Measurements from ENCODE around the gene MACROD1. TPM values are rescaled to one million over a fixed set of nuclear protein-coding genes. Genes with fewer than 3 reads are reported as not detected.

The MACROD1 gene
- total RNA-seq, 4 donors from 2014 or later = 10.4 to 31.5 (median 19.5) TPM

GRCh38 chr11:64068705-64069400, 97.1 kb downstream of the MACROD1 start:
- intact Hi-C loops (cut with DNase I) = no loop called here
- 80 to 95% methylated on average over 3 to 10 of the region's 20 CpGs for WGBS, 2 donors
- no peak for TF ChIP-seq CTCF (IDR thresholded peaks at IDR 0.05)
- TF ChIP-seq POLR2A (IDR thresholded peaks at IDR 0.05) = no peak
- no peaks in the 10 kb centered on the region for H3K9me3 ChIP-seq
- peaks cover 0 to 15% (median 0%) of the 10 kb centered on the region in 3 donors for H3K4me1 ChIP-seq
- peaks cover 0 to 3% (median 0%) of the 10 kb centered on the region in 4 donors for H3K27me3 ChIP-seq
- DNase-seq = no peak
- H3K4me3 ChIP-seq = no peak overlapping the region
- H3K27ac ChIP-seq = no peak overlapping the region
- no peaks in the 10 kb centered on the region for H3K36me3 ChIP-seq

- TF ChIP-seq POLR2A (IDR thresholded peaks at IDR 0.05) = no peak
- no peak for TF ChIP-seq CTCF (IDR thresholded peaks at IDR 0.05)
- Histone ChIP-seq H3K4me1 (peaks cover 0 to 15% (median 0%) of the 10 kb centered on the region in 3 donors), H3K27me3 (peaks cover 0 to 4% (median 0%) of the 10 kb centered on the region in 4 donors), H3K4me3 (no peak overlapping the region), H3K27ac (no peak overlapping the region), H3K36me3 (no peaks in the 10 kb centered on the region), H3K9me3 (no peaks in the 10 kb centered on the region)
- no peak for DNase-seq
- 70 to 79% methylated on average over 6 to 9 of the region's 26 CpGs for WGBS, 2 donors
- intact Hi-C loops (cut with DNase I) = no loop called here
These were observed 98.5 kb downstream of the MACROD1 start for GRCh38 chr11:64067230-64067993.

- no peaks in the 10 kb centered on the region for H3K9me3 ChIP-seq
- peaks cover 0 to 21% (median 0%) of the 10 kb centered on the region in 4 donors for H3K27me3 ChIP-seq
- no peaks in the 10 kb centered on the region for H3K36me3 ChIP-seq
- H3K4me3 ChIP-seq = no peak overlapping the region
- no peak overlapping the region for H3K27ac ChIP-seq
- peaks cover 0 to 24% (median 5%) of the 10 kb centered on the region in 3 donors for H3K4me1 ChIP-seq
- no peak for TF ChIP-seq CTCF (IDR thresholded peaks at IDR 0.05)
- TF ChIP-seq POLR2A (IDR thresholded peaks at IDR 0.05) = no peak
- DNase-seq = no peak
- WGBS, 2 donors = 85 to 86% methylated on average over 4 to 10 of the region's 10 CpGs
- intact Hi-C loops (cut with DNase I) = no loop called here
These were observed 100.2 kb downstream of the MACROD1 start for GRCh38 chr11:64065712-64066111.

GRCh38 chr11:64065141-64065465, 100.8 kb downstream of the MACROD1 start:
- Histone ChIP-seq H3K27me3 (peaks cover 0 to 27% (median 0%) of the 10 kb centered on the region in 4 donors), H3K36me3 (no peaks in the 10 kb centered on the region), H3K4me3 (no peak overlapping the region), H3K4me1 (peaks cover 0 to 28% (median 5%) of the 10 kb centered on the region in 3 donors), H3K27ac (peak overlapping the region in 1 of 4 donors; percentile 9), H3K9me3 (no peaks in the 10 kb centered on the region)
- WGBS, 2 donors = 37 to 66% methylated on average over 8 to 11 of the region's 11 CpGs
- intact Hi-C loops (cut with DNase I) = no loop called here
- TF ChIP-seq POLR2A (IDR thresholded peaks at IDR 0.05) = no peak
- no peak for TF ChIP-seq CTCF (IDR thresholded peaks at IDR 0.05)
- DNase-seq = no peak
